ENCODE results near the gene SH3RF3. TPM values are rescaled to one million over a fixed set of nuclear protein-coding genes. Genes with fewer than 3 reads are reported as not detected.

Gene SH3RF3
- polyA plus RNA-seq, 1 of the 3 experiments (the other 2 are of a cell fraction) = 1.9 TPM

DNA sequence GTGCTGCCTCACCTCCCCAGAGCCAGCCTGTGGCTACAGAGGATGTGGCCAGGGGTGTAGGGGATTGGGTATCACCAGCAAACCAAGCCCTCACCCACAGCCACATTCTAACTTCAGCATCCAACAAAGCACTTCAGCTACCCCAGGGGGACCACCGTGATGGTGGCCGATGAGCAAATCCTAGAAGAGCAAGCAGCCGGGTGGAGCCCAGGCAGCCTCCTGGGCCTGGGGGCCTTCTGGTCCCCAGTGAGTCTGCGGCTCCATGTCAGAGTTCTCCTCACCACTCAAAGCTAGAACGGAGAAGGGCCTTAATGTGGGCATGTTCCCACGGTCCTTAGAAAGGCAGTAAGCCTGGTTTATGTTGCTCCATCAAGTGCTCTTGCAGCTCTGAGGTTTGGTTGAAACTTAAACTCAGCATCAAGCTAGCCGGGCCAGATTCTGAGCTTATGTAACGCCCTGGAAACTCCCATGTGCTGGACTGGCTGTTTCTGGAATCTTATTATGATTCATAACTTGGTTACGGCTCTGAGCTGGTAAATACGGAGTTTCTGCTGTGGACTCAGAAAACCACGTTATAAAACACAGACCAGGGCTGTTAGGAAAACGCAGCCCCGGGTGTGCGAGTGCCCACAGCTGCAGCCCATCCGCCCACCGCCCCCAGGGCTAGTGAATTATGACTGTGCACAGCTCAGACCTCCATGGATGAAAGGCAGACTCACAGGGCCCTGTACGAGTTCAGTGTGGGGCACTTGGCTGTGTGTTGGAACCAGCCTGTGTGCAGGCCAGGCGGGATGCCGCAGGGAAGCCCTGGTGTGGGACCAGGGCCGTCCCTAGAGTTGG is 385.0 kb downstream of the SH3RF3 start (continued):
- no peak for TF ChIP-seq YY1 (IDR thresholded peaks at IDR 0.05; ENCODE audit: low read depth)
- no peak for TF ChIP-seq ZBTB33 (IDR thresholded peaks at IDR 0.05; ENCODE audit: borderline replicate concordance, low read depth)
- no peak for TF ChIP-seq FOXM1 (IDR thresholded peaks at IDR 0.05; ENCODE audit: low read depth)
- TF ChIP-seq GATA2 (CRISPR knock-in tag; IDR thresholded peaks at IDR 0.05) = no peak
- no peak for TF ChIP-seq EZH2phosphoT487 (IDR thresholded peaks at IDR 0.05; ENCODE audit: borderline replicate concordance, low read depth)
- no peak for TF ChIP-seq RAD21 (IDR thresholded peaks at IDR 0.05; ENCODE audit: low read length)
- peak; percentile 18; the same call in 1 of the 2 replicates for TF ChIP-seq POLR2AphosphoS5 (IDR thresholded peaks at IDR 0.05; ENCODE audit: low read depth, low read length)
- no peak for TF ChIP-seq IRF3 (IDR thresholded peaks at IDR 0.05; ENCODE audit: low read depth, low read length)
- TF ChIP-seq, protein P1, sequence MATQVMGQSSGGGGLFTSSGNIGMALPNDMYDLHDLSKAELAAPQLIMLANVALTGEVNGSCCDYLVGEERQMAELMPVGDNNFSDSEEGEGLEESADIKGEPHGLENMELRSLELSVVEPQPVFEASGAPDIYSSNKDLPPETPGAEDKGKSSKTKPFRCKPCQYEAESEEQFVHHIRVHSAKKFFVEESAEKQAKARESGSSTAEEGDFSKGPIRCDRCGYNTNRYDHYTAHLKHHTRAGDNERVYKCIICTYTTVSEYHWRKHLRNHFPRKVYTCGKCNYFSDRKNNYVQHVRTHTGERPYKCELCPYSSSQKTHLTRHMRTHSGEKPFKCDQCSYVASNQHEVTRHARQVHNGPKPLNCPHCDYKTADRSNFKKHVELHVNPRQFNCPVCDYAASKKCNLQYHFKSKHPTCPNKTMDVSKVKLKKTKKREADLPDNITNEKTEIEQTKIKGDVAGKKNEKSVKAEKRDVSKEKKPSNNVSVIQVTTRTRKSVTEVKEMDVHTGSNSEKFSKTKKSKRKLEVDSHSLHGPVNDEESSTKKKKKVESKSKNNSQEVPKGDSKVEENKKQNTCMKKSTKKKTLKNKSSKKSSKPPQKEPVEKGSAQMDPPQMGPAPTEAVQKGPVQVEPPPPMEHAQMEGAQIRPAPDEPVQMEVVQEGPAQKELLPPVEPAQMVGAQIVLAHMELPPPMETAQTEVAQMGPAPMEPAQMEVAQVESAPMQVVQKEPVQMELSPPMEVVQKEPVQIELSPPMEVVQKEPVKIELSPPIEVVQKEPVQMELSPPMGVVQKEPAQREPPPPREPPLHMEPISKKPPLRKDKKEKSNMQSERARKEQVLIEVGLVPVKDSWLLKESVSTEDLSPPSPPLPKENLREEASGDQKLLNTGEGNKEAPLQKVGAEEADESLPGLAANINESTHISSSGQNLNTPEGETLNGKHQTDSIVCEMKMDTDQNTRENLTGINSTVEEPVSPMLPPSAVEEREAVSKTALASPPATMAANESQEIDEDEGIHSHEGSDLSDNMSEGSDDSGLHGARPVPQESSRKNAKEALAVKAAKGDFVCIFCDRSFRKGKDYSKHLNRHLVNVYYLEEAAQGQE (IDR thresholded peaks at IDR 0.05; ENCODE audit: low read depth, low read length) = no peak
- TF ChIP-seq MXI1 (IDR thresholded peaks at IDR 0.05; ENCODE audit: low read depth, low read length) = no peak
- TF ChIP-seq RFX5 (IDR thresholded peaks at IDR 0.05; ENCODE audit: low read length) = no peak
- TF ChIP-seq CHD2 (IDR thresholded peaks at IDR 0.05; ENCODE audit: low read length, partially characterized antibody) = no peak
- no peak for TF ChIP-seq ELF1 (IDR thresholded peaks at IDR 0.05)
- no peak for TF ChIP-seq GABPA (IDR thresholded peaks at IDR 0.05; ENCODE audit: low read depth)
- TF ChIP-seq EP300 (IDR thresholded peaks at IDR 0.05; ENCODE audit: borderline replicate concordance in 1 of 2, low read depth in 1 of 2, low read length in 1 of 2) = peak in 1 of 2 experiments; percentile 32; a peak in 1 of 4 replicates
- TF ChIP-seq FOSL2 (IDR thresholded peaks at IDR 0.05; ENCODE audit: borderline replicate concordance, low read depth) = peak; percentile 71
- no peak for TF ChIP-seq FOXJ3 (CRISPR knock-in tag; IDR thresholded peaks at IDR 0.05)
- no peak; the same call in 1 of the 2 replicates for TF ChIP-seq JUND (IDR thresholded peaks at IDR 0.05)
- TF ChIP-seq, protein P2, sequence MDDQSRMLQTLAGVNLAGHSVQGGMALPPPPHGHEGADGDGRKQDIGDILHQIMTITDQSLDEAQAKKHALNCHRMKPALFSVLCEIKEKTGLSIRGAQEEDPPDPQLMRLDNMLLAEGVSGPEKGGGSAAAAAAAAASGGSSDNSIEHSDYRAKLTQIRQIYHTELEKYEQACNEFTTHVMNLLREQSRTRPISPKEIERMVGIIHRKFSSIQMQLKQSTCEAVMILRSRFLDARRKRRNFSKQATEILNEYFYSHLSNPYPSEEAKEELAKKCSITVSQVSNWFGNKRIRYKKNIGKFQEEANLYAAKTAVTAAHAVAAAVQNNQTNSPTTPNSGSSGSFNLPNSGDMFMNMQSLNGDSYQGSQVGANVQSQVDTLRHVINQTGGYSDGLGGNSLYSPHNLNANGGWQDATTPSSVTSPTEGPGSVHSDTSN (IDR thresholded peaks at IDR 0.05) = peak; percentile 19; the same call in 1 of the 2 replicates

All from SK-N-SH (cell line).